HG03558 (cell line): ENCODE data around the gene GRM6.

Experiments
- ATAC-seq: cut with Tn5 transposase; IDR thresholded peaks from one replicate; pipeline ENCODE4 v1.9.1; 2021; ENCODE audit warnings: moderate number of reproducible peaks; ENCODE audit not compliant: unreplicated experiment; ENCODE audit errors: extremely low read depth

The GRM6 gene

DNA sequence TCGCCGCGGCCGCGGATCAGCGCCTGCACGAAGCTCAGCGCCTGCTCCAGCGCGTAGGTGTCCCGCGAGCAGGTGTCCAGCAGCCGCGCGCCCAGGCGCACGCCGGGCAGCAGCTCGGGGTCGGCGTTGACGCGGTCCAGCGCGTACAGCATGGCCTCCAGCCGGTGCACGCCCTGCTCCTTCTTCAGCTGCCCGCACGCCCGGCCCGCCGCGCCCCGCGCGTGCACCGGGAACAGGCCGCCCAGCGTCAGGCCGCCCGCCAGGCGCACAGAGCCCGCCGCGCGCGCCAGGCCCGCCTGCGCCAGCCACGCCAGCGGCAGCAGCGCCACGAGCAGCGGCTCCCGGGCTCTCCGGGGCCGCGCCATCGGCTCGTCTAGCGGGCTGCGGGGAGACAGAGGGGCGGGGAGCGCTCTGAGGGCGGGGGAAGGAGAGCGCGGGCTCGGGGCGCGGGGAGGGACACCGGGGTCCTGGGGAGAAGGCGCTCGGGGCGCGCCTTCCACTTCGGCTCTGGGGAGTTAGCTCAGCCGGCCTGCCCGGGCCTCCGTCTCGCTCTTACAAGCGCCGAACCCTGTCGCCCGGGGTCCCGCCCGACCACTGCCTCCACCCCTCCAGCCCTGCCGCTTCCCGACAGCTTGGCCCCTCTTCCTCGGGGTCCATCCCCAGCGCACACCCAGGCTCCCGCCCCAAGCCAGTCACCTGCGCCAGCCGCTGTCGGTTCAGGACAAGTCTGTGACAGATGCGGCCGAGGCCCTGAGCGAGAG, at the start of gene GRM6:
Gene GRM6, minus strand, starts transcription at position 741 of the 761 bp plus-strand sequence. Its CDS starts 376 bp downstream, at position 365.
- no peak for ATAC-seq

DNA sequence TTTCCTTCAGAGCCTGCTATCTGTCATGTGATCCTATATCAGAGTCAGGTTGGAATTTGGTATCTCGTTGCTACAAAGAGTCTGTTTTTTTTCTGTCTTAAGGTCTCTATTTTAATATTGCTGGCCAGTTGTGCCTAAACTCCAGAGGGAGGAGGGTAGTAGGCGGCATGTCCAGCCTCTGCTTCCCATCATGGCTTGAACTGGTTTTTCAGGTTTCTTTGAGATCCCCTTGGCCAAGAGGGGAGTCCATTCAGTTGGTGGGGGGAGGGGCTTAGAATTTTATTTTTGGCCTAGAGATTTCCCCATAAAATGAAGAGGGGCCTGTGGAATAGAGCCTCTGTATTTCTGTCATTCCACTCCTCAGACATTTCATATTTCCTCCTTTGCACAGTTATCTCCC, 49.6 kb upstream of the GRM6 start:
- no peak for ATAC-seq

DNA sequence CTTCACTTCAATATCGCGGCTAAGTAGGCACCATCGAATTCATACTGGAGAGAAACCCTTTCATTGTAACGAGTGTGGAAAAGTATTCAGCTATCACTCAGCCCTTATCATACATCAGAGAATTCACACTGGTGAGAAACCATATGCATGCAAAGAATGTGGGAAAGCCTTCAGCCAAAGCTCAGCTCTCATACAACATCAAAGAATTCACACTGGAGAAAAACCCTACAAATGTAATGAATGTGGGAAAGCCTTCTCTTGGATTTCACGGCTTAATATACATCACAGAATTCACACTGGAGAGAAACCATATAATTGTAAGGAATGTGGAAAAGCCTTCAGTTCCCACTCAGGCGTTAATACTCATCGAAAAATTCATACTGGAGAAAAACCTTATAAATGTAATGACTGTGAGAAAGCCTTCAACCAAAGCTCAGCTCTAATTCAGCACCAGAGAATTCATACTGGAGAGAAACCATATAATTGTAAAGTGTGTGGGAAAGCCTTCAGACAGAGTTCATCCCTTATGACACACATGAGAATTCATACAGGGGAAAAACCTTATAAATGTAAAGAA, 38.0 kb upstream of the GRM6 start:
- ATAC-seq = no peak

DNA sequence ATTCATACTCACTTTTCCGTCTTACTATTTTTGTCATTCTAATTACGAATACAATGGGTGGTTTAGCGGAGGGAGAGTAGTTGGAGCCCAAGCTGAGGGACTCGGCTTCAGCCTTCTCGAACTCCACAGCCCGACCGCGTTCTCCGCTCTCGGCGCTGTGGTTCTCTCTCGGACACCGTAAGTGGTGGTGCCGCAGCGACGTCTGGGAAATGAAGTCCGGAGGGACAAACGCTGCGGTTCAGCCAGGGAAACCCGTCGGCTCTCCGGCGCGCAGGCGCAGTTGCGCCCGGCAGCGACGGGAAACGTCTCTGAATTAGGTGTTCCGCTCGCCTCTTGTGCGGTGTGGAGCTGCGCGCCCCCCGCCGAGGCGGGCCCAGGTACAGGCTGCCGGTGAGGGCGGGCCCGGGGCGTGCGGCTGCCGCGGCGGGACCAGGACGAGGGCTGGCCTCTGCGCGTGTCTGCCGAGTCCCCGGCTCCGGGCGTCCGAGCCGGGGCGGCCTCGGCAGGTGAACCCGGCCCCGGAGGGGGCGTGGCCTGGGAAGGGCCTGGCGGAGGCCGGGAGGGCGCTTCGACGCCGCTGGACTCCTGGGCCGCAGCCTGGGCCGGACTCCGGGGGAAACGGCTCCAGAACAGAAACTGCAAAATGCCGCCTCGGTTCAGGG, 28.5 kb upstream of the GRM6 start, which contains the start of gene ZNF879:
Gene ZNF879, plus strand, starts transcription at position 277 of the 662 bp plus-strand sequence. CDS start 1,201 bp downstream, outside the sequence.
- peak; percentile 74 for ATAC-seq

DNA sequence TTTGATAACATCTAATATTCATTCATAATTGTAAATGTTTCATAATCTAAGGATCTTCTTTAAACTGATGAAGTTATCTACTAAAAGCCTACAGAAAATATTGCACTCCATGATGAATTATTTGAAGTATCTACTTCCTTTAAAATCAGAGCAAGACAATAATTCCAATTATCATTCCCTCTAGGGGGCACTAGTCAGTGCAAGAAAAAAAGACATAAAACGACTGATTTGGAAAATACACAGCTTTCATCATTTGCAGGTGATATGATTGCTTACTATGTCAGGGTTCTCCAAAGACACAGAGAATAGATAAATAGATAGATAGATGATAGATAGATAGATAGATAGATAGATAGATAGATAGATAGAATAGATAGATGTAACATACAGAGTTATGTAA, 13.5 kb upstream of the GRM6 start:
- ATAC-seq = no peak

DNA sequence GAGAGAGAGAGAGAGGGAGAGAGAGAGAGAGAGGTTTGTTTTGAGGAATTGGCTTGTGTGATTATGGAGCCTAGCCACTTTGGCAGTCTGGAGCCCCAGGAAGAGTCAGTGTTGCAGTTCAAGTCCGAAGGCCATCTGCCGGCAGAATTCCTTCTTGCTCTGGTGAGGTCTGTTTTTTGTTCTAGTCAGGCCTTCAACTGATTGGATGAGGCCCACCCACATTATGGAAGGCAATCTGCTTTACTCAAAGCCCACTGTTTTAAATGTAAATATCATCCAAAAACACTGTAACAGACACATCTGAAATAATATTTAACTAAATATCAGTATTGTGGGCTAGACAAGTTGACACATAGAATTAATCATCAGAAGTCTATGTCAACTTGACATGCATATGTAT, 11.4 kb upstream of the GRM6 start:
- ATAC-seq = no peak

DNA sequence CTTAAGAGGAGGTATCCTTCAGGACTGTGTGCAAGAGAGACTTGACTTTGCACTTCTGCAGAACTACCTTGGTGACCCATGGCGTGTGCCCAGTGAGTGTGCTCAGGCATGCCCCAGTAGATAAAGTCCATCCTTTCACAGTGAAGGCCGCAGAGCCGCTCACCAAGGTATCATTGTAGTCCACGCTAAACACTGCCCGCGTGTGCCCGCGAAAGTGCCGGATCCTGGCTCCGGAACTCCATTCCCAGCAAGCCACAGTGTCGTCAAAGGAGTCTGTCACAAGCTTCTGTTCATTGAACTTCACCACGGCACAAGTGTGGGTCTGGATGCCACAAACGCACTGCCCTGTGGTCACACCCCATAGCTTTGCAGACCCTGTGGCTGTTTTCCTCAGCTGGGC, 3.3 kb upstream of the GRM6 start:
- no peak for ATAC-seq

DNA sequence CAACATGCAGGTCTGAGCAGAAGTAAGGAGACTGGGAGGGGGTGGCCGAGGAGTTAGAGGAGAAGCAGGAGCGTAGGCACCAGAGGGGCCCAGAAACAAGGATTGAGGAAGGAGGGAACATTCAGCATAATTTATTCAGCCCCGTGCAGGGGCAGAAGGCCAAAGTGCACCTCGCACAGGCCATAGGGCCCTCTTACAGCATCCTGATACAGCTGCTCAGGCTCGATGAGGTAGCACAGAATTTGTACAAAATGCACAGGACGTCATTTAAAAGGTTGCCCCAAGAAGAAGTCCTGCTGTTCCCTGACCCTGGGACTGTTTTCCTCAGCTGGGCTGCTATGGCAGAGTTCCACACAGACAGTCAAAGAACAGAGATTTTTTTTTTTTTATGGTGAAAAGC, 2.1 kb upstream of the GRM6 start:
- no peak for ATAC-seq

DNA sequence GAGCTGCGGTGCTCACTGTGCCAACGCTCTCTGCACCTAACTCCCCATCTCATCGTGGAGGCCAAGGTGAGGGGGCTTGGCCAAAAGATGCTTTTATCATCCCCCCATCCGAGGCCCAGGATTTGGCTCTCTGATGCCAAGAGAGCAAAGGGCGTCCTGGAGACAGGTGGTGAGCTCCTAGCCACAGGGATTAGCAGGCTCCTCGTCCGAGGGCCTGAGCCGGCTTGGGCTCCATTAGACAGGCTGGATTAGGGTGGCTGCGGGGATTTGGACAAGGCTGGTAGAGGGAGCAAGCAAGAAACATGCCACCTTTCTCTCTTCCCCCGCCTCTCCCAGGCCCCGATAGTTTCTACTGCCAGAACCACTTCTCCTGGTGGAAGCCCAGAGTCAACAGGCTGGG, 1.0 kb upstream of the GRM6 start:
- no peak for ATAC-seq

DNA sequence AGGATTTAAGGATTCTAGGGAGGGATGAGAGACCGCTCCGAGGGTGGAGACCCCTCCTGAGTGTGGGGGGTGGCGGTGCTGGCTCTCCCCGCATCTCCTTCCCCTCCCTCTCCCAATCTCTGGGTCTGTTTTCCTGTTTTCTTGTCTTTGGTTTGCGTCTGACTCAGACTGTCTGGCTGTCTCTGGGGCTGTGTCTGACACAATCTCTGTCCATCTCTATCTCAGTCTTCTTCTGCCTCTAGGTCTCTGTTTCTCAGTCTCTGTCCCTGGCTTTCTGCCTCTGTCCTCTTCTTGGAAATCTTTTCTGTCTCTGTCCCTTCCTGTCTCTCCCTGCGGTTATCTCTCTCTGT, 196 bp upstream of the GRM6 start:
- ATAC-seq = no peak

DNA sequence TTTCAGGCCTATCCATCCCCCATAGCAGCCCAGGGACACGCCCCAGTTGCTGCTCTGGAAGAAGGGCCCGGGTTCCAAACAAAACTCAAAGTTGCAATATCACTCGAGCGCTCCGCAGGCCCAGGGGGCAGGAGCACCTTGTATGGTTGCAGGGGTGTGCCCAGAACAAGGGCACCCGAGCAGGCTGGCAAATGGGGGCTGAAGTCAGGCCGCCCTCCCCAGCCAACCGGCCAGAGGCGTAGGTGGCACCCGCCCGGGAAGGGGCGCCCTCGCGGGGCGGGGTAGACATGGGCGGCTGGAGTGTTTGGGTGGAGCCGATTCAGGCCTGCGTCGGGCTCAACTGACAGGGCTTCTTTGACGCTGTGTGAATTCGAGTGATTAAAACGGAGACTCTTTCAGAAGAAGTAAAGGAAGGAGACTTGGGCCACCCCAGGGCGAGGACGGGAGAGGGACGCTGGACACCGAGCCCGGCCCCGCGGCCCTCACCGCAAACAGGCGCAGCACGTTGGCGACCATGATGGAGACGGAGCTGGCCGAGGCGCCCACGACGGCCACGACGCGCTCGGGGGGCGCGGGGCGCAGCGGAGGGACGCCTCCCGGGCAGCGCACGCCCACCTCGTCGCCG, 1.1 kb downstream of the GRM6 start:
- ATAC-seq = no peak

DNA sequence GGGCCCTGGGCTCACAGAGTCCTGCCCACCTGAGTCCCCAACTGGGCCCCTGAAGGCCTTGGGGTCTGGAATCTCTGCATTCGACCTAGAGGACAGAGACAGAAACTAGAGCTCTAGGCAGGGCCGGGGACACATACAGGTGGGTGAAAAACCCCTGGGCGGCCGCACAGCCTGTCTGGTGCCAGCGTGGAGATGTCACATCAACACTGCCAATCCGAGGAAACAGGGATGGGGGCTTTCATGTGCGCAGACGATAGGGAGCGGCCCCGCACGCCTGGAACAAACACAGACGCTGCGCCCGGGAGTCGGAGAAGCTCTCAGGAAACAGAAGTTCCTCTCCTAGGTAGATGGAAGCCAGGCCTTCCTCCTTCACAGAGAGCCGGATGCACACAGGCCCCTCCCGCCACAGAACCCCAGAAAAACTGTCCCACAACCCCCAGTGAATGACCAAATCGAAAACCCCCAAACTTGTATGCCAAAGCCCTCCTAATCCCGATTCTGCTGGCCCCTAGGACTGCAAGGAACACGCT, 1.8 kb downstream of the GRM6 start:
- ATAC-seq = no peak

DNA sequence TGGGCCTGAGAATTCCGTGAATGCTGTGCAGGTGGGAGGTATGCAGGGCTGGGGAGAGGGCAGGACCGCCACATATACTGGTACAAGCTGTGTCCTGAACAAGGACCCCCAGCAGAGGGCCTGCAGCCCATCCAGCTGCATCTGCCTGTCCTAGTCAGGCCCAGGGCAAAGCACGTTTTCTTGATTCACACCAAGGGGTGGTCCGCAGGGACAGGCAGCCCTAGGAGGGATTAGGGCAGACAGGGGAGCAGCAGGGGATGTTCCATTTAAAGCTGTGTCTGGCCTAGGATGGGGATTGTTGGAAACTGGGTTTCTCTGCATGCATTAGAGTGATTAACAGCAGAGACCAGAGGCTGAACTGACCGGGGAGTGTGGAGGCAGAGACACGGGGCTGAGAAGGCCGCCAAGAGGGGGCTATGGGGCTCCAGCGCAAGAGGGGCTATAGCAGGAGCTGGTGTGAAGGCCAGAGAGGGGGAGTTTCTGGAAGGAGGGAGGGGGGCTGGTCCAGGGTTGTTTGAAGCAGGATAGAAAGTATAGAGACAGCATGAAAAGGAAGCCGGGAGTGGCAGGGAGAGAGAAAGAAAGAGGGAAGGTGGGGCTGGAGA, 2.7 kb downstream of the GRM6 start:
- ATAC-seq = no peak

DNA sequence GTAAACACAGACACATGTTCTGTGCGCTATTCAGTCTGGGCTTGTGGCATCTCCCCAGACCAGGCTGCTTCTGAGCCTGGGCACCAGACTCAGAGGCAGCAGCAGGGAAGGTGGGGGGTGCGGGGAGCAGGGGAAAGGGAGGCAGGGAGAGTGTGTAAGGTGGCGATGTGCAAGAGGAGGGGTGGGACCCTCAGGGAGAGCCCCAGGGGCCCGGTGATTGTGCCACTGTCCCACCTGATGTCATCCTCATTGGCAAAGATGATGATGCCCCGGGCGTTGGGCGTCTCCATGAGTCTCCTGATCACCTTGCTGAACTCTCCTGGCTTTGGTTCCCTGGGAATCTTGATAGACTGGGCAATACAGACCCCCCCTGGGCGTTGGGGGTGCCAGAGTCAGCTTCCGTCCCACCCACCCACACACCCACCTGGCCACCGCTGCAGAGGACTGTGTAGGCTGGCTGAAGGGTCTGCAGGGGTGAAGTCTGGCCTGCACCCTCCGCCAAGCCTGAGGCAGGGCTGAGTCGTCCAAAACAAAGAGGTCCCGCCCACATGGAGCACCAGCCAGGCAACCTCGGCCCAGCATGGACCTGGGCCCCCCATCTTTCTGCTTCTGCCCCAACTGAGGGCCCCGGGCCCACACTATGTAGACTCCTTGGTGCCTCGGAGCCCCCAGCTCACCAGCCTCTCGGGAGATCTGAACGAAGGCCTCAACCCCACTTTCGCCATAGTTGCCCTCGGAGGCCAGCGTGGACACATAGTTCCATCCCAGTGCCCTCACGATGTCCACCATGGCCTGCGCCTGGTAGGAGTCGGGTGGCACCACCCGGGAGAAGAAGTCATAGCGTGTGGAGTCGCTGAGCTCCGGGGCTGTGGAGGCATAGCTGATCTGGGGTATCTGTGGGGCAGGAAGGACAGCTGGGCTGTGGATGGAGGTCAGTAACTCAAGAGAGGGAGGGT, 3.7 kb downstream of the GRM6 start:
- no peak for ATAC-seq

DNA sequence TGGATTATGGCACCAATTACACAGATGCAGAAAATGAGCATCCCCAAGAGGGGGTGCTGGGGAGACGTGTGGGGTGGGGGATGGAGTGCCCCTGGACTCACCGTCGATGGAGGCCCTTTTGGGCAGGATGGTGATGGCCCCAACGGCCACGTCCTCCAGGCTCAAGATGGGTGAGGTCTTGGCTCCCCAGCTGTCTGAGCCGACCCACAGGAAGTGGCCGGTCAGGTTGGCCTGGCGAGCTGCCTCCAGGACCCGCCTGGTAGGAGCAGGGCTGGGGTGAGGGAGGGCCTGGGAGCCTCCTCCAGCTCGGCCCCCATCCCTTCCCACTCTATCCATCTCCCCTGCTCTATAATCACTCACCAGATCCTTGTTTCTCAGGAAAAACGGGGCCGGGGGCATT, 4.6 kb downstream of the GRM6 start:
- no peak for ATAC-seq

DNA sequence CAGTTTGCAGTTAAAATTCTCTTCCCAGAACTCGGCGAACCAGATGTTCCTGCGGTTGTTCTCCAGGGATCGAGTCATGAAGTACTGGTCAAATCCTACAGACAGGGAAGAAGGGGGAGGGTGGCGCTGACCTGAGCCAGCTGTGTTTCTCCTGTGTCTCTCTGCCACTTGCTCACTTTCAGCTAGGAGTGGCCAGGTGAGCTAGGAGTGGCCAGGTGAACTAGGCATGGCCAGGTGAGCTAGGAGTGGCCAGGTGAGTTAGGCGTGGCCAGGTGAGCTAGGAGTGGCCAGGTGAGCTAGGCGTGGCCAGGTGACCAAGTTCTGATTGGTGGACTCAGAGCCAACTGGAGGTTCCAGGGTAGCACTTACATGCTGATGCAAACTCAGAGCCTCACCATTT, 5.8 kb downstream of the GRM6 start:
- no peak for ATAC-seq

DNA sequence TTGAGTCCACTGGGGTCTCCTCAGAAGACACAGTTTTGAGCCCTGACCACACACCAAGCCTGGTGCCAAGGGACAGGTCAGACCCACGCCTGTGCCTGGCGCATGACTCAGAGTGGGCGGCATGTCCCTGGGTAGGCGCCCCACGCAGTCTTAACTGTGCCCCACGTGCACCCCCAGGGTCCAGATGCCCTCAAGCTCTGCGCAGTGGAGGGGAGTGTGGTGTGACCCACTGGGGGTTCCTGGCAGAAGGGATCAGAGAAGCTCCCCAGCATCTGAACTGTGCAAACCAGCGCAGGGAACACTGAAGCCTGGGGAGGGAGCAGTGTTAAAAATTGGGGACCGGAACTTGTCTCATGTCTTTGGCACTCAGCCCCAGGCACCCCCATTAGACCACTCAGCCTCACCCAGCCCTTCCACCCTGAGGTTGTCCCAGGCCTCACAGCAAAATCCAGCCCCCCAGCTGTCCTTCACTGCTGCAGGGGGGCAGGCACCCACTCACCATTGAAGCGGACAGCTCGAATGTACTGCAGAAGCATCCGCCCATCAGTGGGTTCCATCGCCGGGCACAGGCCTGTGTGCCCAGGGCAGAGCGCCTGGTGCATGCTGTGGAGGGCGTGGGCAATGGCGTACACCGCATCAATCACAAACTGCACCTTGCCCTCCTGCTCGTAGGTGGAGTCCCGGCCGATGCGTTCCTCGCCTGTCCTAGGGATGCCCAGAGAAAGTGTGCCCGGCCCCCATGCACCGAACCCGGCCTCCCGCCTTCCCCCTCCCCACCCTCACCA, 6.5 kb downstream of the GRM6 start:
- ATAC-seq = no peak

DNA sequence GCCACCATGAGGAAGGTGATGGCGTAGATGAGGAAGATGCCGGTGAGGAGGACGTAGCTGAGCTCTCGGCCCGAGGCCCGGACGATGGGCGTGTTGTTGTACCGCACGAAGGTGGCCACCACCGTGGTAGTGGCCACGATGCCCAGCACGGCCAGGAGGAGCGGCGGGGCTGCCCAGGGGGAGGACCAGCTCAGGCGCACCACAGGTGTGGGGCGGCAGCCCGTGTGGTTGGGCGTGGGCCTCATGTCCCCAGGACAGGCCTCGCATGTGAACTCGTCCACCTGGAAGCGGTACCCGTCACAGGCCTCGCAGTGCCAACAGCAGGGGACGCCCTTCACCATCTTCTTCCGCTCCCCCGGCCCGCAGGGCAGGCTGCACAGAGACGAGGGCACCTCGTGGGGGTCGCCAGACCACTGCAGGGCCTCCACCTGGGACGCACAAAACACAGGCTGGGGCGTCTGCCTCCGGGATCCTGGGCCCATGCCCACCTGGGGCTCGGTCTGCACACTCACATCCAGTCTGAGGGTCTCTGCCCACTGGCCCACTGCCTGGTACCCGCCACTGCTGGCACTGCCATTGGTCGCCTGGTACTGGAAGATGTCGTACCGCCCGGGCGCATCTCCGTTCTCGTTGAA, 8.7 kb downstream of the GRM6 start:
- no peak for ATAC-seq
